ENCODE data around the gene NXPH4. TPM values are rescaled to one million over a fixed set of nuclear protein-coding genes. Genes with fewer than 3 reads are reported as not detected.

Gene NXPH4
- total RNA-seq, 1 donor from 2014 or later, result 6.7 TPM

Other genes with a start within 250 kb of the NXPH4 start
- 2.6 TPM for gene ZBTB39, start 210.2 kb upstream of the NXPH4 start, total RNA-seq
- not detected for gene TAC3, start 200.3 kb upstream of the NXPH4 start, total RNA-seq
- gene MYO1A, start 166.7 kb upstream of the NXPH4 start, total RNA-seq, result 0.52 TPM
- 5.7 TPM for gene NEMP1, start 138.0 kb upstream of the NXPH4 start, total RNA-seq
- gene NAB2, start 127.7 kb upstream of the NXPH4 start, total RNA-seq, result 13.7 TPM
- gene STAT6, start 105.4 kb upstream of the NXPH4 start, total RNA-seq, result 108 TPM
- 74.0 TPM for gene LRP1, start 88.3 kb upstream of the NXPH4 start, total RNA-seq
- gene LRP1-AS, start 69.2 kb upstream of the NXPH4 start, total RNA-seq, result not detected
- gene SHMT2, start 12.9 kb downstream of the NXPH4 start, total RNA-seq, result 126 TPM
- 1.1 TPM for gene STAC3, start 34.4 kb downstream of the NXPH4 start, total RNA-seq
- gene R3HDM2, start 214.2 kb downstream of the NXPH4 start, total RNA-seq, result 30.2 TPM
- not detected for gene INHBC, start 218.0 kb downstream of the NXPH4 start, total RNA-seq
- gene INHBE, start 238.5 kb downstream of the NXPH4 start, total RNA-seq, result not detected
- gene GLI1, start 243.0 kb downstream of the NXPH4 start, total RNA-seq, result 0.72 TPM

Measured in esophagus mucosa (tissue), 1 donor.